22Rv1 (cell line): Measurements from ENCODE around the gene SEH1L.

ENCODE experiments used
- CTCF ChIP-seq: fragments of 450-650 bp; IDR thresholded peaks from 2 replicates; pipeline ENCODE4 v1.5.1; 2017; ENCODE audit warnings: mild to moderate bottlenecking
- ZFX ChIP-seq: fragments of 450-650 bp; IDR thresholded peaks from 2 replicates; pipeline ENCODE4 v1.6.1; 2017; ENCODE audit warnings: antibody characterized with exemption, borderline replicate concordance

- TF ChIP-seq CTCF (no peak), ZFX (no peak)
Observed at GRCh38 chr18:12939162-12939561, 8.6 kb upstream of the SEH1L start.
